SK-N-SH treated with all-trans-retinoic acid at 6 μM for 48 hours (cell line): ENCODE data around the gene DEPDC5.
"Not testable (repeated sequence)": the region's sequence is repeated elsewhere in the genome, so short reads cannot be mapped to it uniquely, and the experiment has no call there.

Experiments
- ATAC-seq: fragments of 200-7000 bp; cut with Tn5 transposase; 3 replicates; pipeline ENCODE4 v1.9.1; 2020; ENCODE audit warnings: mild to moderate bottlenecking, moderate library complexity
- ARNTL ChIP-seq: fragments of 450-650 bp; formaldehyde crosslinking; IDR thresholded peaks from 2 replicates; pipeline ENCODE4 v1.5.0; 2020; ENCODE audit warnings: low read depth, mild to moderate bottlenecking, moderate library complexity, borderline replicate concordance
- BACH2 ChIP-seq: fragments of 250-450 bp; sonication (Bioruptor Pico); IDR thresholded peaks from 2 replicates; pipeline ENCODE4 v1.9.0; 2021; ENCODE audit warnings: mild to moderate bottlenecking, borderline replicate concordance
- CSDC2 ChIP-seq: fragments of 250-450 bp; sonication (Bioruptor Pico); IDR thresholded peaks from 2 replicates; pipeline ENCODE4 v1.5.0; 2020; ENCODE audit warnings: mild to moderate bottlenecking, moderate library complexity
- ESRRG ChIP-seq: fragments of 250-450 bp; sonication (Bioruptor Pico); IDR thresholded peaks from 2 replicates; pipeline ENCODE4 v1.6.1; 2021; ENCODE audit warnings: mild to moderate bottlenecking
- ISL1 ChIP-seq: fragments of 250-450 bp; sonication (Bioruptor Pico); IDR thresholded peaks from 2 replicates; pipeline ENCODE4 v2.1.2; 2022; ENCODE audit warnings: mild to moderate bottlenecking, moderate library complexity
- OSR1 ChIP-seq: fragments of 250-450 bp; sonication (Bioruptor Pico); IDR thresholded peaks from 2 replicates; pipeline ENCODE4 v1.8.0; 2022; ENCODE audit warnings: moderate library complexity, mild to moderate bottlenecking, inconsistent platforms
- RARB ChIP-seq: fragments of 250-450 bp; sonication (Bioruptor Pico); IDR thresholded peaks from 2 replicates; pipeline ENCODE4 v1.8.0; 2021; ENCODE audit warnings: mild to moderate bottlenecking, moderate library complexity
- SNAI2 ChIP-seq: fragments of 250-450 bp; sonication (Bioruptor Pico); IDR thresholded peaks from 2 replicates; pipeline ENCODE4 v1.5.0; 2020; ENCODE audit warnings: mild to moderate bottlenecking, moderate library complexity
- TCF4 ChIP-seq: fragments of 250-450 bp; sonication (Bioruptor Pico); IDR thresholded peaks from 2 replicates; pipeline ENCODE4 v1.8.0; 2021; ENCODE audit warnings: mild to moderate bottlenecking, moderate library complexity, borderline replicate concordance
- TOX ChIP-seq: fragments of 250-450 bp; sonication (Bioruptor Pico); IDR thresholded peaks from 2 replicates; pipeline ENCODE4 v1.8.0; 2021; ENCODE audit warnings: mild to moderate bottlenecking, moderate library complexity, borderline replicate concordance
- ZC3H10 ChIP-seq: fragments of 250-450 bp; sonication (Bioruptor Pico); IDR thresholded peaks from 2 replicates; pipeline ENCODE4 v1.5.1; 2021; ENCODE audit warnings: mild to moderate bottlenecking, moderate library complexity
- ZFP3 ChIP-seq: fragments of 250-450 bp; sonication (Bioruptor Pico); IDR thresholded peaks from 2 replicates; pipeline ENCODE4 v1.5.0; 2020; ENCODE audit warnings: mild to moderate bottlenecking, moderate library complexity
- ZFP30 ChIP-seq: fragments of 450-650 bp; formaldehyde crosslinking; IDR thresholded peaks from 2 replicates; pipeline ENCODE4 v1.5.0; 2022; ENCODE audit warnings: mild to moderate bottlenecking, moderate library complexity
- ZNF565 ChIP-seq: fragments of 450-650 bp; formaldehyde crosslinking; conservative IDR thresholded peaks from 2 replicates; pipeline ENCODE4 v1.5.0; 2020; ENCODE audit warnings: low read depth, mild to moderate bottlenecking, moderate library complexity
- ZNF70 ChIP-seq: fragments of 450-650 bp; formaldehyde crosslinking; IDR thresholded peaks from 2 replicates; pipeline ENCODE4 v1.5.0; 2020; ENCODE audit warnings: mild to moderate bottlenecking, moderate library complexity
- ZNF8 ChIP-seq: fragments of 450-650 bp; formaldehyde crosslinking; IDR thresholded peaks from 2 replicates; pipeline ENCODE4 v1.5.0; 2020; ENCODE audit warnings: mild to moderate bottlenecking, moderate library complexity
- TF ChIP-seq, protein P1 (sequence below): fragments of 250-450 bp; sonication (Bioruptor Pico); IDR thresholded peaks from 2 replicates; pipeline ENCODE4 v1.8.0; 2020; ENCODE audit warnings: mild to moderate bottlenecking, moderate library complexity, borderline replicate concordance
- TF ChIP-seq, protein P2 (sequence below): fragments of 250-450 bp; sonication (Bioruptor Pico); IDR thresholded peaks from 2 replicates; pipeline ENCODE4 v1.5.0; 2020; ENCODE audit warnings: mild to moderate bottlenecking, moderate library complexity
- TF ChIP-seq, protein P3 (sequence below): fragments of 250-450 bp; sonication (Bioruptor Pico); IDR thresholded peaks from 2 replicates; pipeline ENCODE4 v1.8.0; 2021; ENCODE audit warnings: low read depth, mild to moderate bottlenecking, moderate library complexity, borderline replicate concordance
- TF ChIP-seq, protein P4 (sequence below): fragments of 250-450 bp; sonication (Bioruptor Pico); IDR thresholded peaks from 2 replicates; pipeline ENCODE4 v1.5.1; 2021; ENCODE audit warnings: mild to moderate bottlenecking, moderate library complexity

Gene DEPDC5

DNA sequence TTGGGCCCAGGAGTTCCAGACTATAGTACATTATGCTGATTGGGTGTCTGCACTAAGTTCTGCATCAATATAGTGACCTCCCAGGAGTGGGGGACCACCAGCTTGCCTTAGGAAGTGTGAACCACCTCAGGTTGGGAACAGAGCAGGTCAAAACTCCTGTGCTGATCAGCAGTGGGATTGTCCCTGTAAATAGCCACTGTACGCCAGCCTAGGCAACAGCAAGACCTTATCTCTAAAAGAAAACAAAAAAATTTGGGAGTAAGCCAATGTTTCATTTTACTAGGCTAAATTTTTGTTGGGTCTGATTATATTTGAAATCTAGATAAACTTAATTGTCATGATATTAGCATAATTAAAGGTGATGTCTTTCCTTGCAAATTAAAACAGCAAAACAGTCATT lies 3.4 kb downstream of the DEPDC5 start:
- TF ChIP-seq OSR1, result no peak
- no peak for TF ChIP-seq CSDC2
- no peak for TF ChIP-seq SNAI2 (CRISPR knock-in tag)
- no peak for TF ChIP-seq ARNTL (CRISPR knock-in tag)
- no peak for TF ChIP-seq ZNF565
- no peak for ATAC-seq

DNA sequence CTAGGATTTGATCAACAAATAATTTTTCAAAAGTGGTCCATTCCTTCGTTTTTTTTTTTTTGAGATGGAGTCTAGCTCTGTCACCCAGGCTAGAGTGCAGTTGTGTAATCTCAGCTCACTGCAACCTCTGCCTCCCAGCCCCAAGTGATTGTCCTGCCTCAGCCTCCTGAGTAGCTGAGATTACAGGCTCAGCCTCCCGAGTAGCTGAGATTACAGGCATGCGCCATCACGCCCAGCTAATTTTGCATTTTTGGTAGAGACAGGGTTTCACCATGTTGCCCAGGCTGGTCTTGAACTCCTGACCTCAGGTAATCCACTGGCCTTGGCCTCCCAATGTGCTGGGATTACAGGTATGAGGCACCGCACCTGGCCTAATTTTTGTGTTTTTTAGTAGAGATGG lies 5.0 kb downstream of the DEPDC5 start:
- ATAC-seq, result not testable (repeated sequence)

DNA sequence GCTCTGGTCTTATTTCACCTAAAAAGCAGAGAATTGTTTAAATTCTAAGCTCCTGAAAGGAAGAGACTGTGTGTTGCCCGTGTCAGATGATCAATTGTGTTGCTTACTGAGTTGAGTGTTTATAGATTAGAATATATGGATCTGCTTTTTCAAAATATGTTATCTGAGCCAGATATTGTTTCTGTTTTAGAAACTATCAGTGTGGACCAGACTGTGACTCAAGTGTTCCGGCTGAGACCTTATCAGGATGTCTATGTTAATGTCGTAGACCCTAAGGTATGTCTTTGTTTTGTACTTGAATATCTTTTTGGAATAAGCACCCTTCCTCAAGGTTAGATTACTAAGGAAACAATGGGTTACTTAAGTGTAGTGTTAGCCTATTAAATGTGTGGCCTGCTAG lies 11.0 kb downstream of the DEPDC5 start:
- no peak for ATAC-seq
- TF ChIP-seq TOX (CRISPR knock-in tag) (no peak), ISL1 (no peak), ESRRG (CRISPR knock-in tag) (no peak), ZNF565 (no peak), CSDC2 (no peak), OSR1 (no peak), ZNF70 (no peak), SNAI2 (CRISPR knock-in tag) (no peak), RARB (CRISPR knock-in tag) (no peak)
- TF ChIP-seq, protein P1, sequence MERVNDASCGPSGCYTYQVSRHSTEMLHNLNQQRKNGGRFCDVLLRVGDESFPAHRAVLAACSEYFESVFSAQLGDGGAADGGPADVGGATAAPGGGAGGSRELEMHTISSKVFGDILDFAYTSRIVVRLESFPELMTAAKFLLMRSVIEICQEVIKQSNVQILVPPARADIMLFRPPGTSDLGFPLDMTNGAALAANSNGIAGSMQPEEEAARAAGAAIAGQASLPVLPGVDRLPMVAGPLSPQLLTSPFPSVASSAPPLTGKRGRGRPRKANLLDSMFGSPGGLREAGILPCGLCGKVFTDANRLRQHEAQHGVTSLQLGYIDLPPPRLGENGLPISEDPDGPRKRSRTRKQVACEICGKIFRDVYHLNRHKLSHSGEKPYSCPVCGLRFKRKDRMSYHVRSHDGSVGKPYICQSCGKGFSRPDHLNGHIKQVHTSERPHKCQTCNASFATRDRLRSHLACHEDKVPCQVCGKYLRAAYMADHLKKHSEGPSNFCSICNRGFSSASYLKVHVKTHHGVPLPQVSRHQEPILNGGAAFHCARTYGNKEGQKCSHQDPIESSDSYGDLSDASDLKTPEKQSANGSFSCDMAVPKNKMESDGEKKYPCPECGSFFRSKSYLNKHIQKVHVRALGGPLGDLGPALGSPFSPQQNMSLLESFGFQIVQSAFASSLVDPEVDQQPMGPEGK (CRISPR knock-in tag), result no peak
- TF ChIP-seq, protein P2, sequence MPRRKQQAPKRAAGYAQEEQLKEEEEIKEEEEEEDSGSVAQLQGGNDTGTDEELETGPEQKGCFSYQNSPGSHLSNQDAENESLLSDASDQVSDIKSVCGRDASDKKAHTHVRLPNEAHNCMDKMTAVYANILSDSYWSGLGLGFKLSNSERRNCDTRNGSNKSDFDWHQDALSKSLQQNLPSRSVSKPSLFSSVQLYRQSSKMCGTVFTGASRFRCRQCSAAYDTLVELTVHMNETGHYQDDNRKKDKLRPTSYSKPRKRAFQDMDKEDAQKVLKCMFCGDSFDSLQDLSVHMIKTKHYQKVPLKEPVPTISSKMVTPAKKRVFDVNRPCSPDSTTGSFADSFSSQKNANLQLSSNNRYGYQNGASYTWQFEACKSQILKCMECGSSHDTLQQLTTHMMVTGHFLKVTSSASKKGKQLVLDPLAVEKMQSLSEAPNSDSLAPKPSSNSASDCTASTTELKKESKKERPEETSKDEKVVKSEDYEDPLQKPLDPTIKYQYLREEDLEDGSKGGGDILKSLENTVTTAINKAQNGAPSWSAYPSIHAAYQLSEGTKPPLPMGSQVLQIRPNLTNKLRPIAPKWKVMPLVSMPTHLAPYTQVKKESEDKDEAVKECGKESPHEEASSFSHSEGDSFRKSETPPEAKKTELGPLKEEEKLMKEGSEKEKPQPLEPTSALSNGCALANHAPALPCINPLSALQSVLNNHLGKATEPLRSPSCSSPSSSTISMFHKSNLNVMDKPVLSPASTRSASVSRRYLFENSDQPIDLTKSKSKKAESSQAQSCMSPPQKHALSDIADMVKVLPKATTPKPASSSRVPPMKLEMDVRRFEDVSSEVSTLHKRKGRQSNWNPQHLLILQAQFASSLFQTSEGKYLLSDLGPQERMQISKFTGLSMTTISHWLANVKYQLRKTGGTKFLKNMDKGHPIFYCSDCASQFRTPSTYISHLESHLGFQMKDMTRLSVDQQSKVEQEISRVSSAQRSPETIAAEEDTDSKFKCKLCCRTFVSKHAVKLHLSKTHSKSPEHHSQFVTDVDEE, result no peak
- TF ChIP-seq, protein P3, sequence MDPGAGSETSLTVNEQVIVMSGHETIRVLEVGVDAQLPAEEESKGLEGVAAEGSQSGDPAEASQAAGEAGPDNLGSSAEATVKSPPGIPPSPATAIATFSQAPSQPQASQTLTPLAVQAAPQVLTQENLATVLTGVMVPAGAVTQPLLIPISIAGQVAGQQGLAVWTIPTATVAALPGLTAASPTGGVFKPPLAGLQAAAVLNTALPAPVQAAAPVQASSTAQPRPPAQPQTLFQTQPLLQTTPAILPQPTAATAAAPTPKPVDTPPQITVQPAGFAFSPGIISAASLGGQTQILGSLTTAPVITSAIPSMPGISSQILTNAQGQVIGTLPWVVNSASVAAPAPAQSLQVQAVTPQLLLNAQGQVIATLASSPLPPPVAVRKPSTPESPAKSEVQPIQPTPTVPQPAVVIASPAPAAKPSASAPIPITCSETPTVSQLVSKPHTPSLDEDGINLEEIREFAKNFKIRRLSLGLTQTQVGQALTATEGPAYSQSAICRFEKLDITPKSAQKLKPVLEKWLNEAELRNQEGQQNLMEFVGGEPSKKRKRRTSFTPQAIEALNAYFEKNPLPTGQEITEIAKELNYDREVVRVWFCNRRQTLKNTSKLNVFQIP, result no peak

DNA sequence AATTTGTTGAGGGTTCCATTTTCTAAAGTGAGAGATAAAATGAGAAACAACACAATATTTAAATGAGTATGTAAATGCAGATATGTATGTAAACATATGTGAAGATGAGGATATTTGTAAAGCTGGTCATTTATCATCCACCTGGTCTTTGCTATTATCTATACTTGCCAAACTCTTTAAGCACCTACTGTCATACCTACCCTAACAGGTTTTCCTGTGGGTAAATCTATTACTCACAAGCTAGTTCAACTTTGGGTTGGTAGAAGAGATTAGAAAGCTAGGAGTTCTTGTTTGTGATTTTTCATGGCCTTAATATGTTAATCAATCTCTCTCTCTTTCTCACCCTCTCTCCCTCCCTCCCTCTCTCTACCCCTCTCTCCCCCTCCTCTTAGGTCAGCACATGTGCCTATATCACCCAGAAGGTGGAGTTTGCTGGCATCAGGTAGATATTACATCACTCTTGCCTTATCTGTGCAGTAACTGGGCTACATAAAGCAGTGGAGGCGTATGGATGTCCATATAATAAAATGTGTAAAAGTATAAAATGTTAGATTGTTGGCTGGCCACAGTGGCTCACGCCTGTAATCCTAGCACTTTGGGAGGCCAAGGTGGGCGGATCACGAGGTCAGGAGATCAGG lies 14.7 kb downstream of the DEPDC5 start:
- TF ChIP-seq ZFP3 (no peak), TCF4 (CRISPR knock-in tag) (no peak), ZNF8 (CRISPR knock-in tag) (no peak), SNAI2 (CRISPR knock-in tag) (no peak), BACH2 (CRISPR knock-in tag) (no peak), ZFP30 (CRISPR knock-in tag) (no peak), CSDC2 (no peak), ZNF565 (no peak), ISL1 (no peak), ARNTL (CRISPR knock-in tag) (no peak), OSR1 (no peak), ESRRG (CRISPR knock-in tag) (no peak), RARB (CRISPR knock-in tag) (no peak), TOX (CRISPR knock-in tag) (no peak), ZC3H10 (no peak)
- TF ChIP-seq, protein P1 (CRISPR knock-in tag), result no peak
- TF ChIP-seq, protein P2, result no peak
- TF ChIP-seq, protein P4, sequence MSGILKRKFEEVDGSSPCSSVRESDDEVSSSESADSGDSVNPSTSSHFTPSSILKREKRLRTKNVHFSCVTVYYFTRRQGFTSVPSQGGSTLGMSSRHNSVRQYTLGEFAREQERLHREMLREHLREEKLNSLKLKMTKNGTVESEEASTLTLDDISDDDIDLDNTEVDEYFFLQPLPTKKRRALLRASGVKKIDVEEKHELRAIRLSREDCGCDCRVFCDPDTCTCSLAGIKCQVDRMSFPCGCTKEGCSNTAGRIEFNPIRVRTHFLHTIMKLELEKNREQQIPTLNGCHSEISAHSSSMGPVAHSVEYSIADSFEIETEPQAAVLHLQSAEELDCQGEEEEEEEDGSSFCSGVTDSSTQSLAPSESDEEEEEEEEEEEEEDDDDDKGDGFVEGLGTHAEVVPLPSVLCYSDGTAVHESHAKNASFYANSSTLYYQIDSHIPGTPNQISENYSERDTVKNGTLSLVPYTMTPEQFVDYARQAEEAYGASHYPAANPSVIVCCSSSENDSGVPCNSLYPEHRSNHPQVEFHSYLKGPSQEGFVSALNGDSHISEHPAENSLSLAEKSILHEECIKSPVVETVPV (CRISPR knock-in tag), result no peak
- no peak for ATAC-seq
